Progenitor cell of endocrine pancreas (in vitro differentiated cells): ENCODE data around the gene GPR50. TPM values are rescaled to one million over a fixed set of nuclear protein-coding genes. Genes with fewer than 3 reads are reported as not detected.

Experiments
- DNase-seq: peaks from one replicate; pipeline ENCODE4 v3.0.0; 2021; ENCODE audit warnings: low spot score; ENCODE audit not compliant: unreplicated experiment
- H3K27ac Mint-ChIP-seq: 2 replicates; pipeline ENCODE4 v1.8.0; 2021; ENCODE audit warnings: mild to moderate bottlenecking, moderate library complexity, mixed read lengths
- H3K27me3 Mint-ChIP-seq: 2 replicates; pipeline ENCODE4 v1.8.0; 2021; ENCODE audit warnings: mixed read lengths
- H3K36me3 Mint-ChIP-seq: 2 replicates; pipeline ENCODE4 v1.8.0; 2022; ENCODE audit warnings: mixed read lengths; ENCODE audit not compliant: insufficient read depth
- H3K4me1 Mint-ChIP-seq: 2 replicates; pipeline ENCODE4 v1.8.0; 2021; ENCODE audit warnings: low read depth, mixed read lengths
- H3K4me3 Mint-ChIP-seq: 2 replicates; pipeline ENCODE4 v1.8.0; 2021; ENCODE audit warnings: low read depth, mild to moderate bottlenecking, moderate library complexity, mixed read lengths
- H3K9me3 Mint-ChIP-seq: 2 replicates; pipeline ENCODE4 v1.8.0; 2021; ENCODE audit warnings: low read depth, mixed read lengths
- total RNA-seq: library from RNA; stranded (reverse); gene quantifications from 2 replicates; pipeline ENCODE4 v1.2.1, GENCODE V29; 2021
- TF ChIP-seq, protein P1 (sequence below): fragments of 200-600 bp; sonication (generic); IDR thresholded peaks from one replicate; pipeline ENCODE4 v1.5.0; 2021; ENCODE audit warnings: antibody characterized with exemption, mild to moderate bottlenecking; ENCODE audit not compliant: unreplicated experiment

GPR50 gene
- total RNA-seq, 1 donor from 2014 or later, result 0.29 TPM

DNA sequence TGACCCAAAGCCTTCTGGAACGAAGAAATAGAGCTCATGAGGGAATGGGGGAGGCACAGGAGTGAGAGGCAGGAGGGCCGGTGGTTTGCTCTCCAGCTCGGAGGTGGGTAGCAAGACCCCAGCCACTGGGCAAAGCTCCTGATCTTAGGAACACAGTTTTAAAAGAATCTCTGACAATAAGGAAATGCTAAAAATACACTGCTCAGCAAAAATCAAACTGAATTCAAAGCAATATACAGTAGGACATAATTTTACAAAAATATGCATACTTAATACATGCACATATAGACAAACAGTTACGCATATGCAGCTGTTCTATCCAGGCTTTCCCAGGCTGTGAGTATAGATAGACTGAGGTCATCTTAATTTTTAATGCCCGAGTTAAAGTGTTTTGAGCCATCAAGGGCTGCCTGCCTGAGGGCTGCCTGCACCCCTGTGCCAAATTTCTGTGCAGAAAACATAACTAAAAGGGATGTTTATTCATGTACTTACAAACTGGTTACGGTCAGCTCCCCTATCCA lies 6.9 kb downstream of the GPR50 start:
- H3K27me3 Mint-ChIP-seq, result peaks cover 66% of the 10 kb centered on the region
- no peak for DNase-seq
- TF ChIP-seq, protein P1, sequence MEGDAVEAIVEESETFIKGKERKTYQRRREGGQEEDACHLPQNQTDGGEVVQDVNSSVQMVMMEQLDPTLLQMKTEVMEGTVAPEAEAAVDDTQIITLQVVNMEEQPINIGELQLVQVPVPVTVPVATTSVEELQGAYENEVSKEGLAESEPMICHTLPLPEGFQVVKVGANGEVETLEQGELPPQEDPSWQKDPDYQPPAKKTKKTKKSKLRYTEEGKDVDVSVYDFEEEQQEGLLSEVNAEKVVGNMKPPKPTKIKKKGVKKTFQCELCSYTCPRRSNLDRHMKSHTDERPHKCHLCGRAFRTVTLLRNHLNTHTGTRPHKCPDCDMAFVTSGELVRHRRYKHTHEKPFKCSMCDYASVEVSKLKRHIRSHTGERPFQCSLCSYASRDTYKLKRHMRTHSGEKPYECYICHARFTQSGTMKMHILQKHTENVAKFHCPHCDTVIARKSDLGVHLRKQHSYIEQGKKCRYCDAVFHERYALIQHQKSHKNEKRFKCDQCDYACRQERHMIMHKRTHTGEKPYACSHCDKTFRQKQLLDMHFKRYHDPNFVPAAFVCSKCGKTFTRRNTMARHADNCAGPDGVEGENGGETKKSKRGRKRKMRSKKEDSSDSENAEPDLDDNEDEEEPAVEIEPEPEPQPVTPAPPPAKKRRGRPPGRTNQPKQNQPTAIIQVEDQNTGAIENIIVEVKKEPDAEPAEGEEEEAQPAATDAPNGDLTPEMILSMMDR, result no peak
- no peak overlapping the region for H3K4me3 Mint-ChIP-seq
- peaks cover 6% of the 10 kb centered on the region for H3K4me1 Mint-ChIP-seq
- H3K36me3 Mint-ChIP-seq, result no peaks in the 10 kb centered on the region
- H3K27ac Mint-ChIP-seq, result no peak overlapping the region
- H3K9me3 Mint-ChIP-seq, result peaks cover 18% of the 10 kb centered on the region

DNA sequence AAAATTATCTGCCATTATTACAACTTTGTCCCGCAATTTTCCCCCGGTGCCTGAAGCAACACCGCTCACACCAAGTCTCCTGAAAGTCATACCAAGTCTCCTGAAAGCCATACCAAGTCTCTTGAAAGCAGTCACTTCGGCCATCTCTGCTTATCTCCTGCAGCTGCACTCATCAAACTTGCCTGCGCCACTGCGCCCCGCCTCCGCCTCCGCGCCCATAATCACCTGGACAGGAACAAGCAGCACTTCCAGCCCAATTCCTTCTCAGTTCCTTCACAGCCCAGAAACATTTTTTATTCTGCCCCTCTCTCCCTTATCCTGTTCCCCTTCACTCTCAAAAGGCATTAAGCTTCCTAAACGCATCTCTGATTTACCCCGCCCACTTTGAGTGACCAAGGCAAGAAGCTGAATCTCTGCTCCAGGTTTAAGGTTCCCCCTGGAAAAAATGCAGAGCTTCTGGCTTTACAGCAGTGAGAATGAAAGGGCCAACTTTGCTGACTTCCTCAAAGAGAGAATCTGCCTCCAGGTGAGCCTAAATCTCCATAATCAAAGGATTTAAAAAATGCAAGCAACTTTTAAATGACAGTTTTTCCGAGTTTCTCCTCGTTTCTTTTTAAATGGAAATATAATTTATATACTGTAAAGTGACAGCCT lies 7.7 kb downstream of the GPR50 start:
- H3K27ac Mint-ChIP-seq, result no peak overlapping the region

DNA sequence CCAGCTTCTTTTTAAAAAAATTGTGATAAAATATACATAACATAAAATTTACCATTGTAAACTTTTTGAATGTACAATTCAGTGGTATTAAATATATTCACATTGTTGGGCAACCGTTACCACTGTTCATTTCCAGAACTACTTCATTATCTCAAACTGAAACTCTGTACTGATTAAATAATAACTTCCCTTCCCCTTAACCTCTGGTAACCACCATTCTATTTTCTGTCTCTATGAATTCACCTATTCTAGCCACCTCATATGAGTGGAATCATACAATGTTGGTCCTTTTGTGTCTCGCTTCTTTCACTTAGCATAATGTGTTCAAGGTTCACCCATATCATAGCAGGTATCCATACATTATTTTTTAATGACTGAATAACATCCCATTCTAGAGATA lies 8.3 kb downstream of the GPR50 start:
- Mint-ChIP-seq H3K4me3 (no peak overlapping the region), H3K27ac (no peak overlapping the region), H3K9me3 (peaks cover 18% of the 10 kb centered on the region), H3K27me3 (peaks cover 59% of the 10 kb centered on the region), H3K36me3 (no peaks in the 10 kb centered on the region), H3K4me1 (peaks cover 3% of the 10 kb centered on the region)
- DNase-seq, result no peak
- TF ChIP-seq, protein P1, result no peak

More for the DNA sequence above, 7.7 kb downstream of the GPR50 start:
- H3K36me3 Mint-ChIP-seq, result no peaks in the 10 kb centered on the region
- no peak for DNase-seq
- H3K4me3 Mint-ChIP-seq, result peak overlapping the region; percentile 20
- H3K9me3 Mint-ChIP-seq, result peaks cover 18% of the 10 kb centered on the region
- peaks cover 3% of the 10 kb centered on the region for H3K4me1 Mint-ChIP-seq
- H3K27me3 Mint-ChIP-seq, result peaks cover 61% of the 10 kb centered on the region
- TF ChIP-seq, protein P1, result no peak

DNA sequence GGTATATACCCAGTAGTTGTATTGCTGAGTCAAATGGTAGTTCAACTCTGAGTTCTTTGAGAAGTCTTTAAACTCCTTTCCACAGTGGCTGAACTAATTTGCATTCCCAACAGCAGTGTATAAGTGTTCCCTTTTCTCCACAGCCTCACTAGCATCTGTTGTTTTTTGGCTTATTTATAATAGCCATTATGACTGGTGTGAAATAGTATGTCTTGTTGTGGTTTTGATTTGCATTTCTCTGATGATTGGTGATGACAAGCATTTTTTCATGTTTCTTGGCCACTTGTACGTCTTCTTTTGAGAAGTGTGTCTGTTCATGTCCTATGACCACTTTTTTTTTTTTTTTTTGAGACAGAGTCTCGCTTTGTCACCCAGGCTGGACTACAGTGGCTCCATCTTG lies 30.5 kb downstream of the GPR50 start:
- no peak overlapping the region for H3K4me3 Mint-ChIP-seq
- no peaks in the 10 kb centered on the region for H3K36me3 Mint-ChIP-seq
- TF ChIP-seq, protein P1, result no peak
- H3K27ac Mint-ChIP-seq, result no peak overlapping the region
- peaks cover 35% of the 10 kb centered on the region for H3K9me3 Mint-ChIP-seq
- DNase-seq, result no peak
- H3K4me1 Mint-ChIP-seq, result no peaks in the 10 kb centered on the region
- H3K27me3 Mint-ChIP-seq, result no peaks in the 10 kb centered on the region

DNA sequence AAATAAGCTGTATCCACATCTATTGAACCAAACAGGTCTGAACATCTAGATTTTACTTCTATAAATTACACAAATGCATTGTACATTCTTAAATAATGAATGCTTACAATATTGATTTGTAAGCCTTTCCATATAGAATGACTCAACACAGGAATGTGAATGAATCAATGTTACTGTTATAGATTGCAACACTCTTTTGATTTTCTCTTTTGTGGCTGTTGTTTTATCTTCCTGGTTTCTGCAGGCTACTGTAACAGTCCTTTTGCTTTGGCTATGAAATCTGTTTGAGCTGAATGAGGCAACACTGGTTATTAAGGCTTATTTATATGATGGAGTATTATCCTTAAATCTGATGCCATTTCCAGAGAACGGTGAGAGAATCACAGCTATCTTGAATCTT lies 49.5 kb downstream of the GPR50 start:
- no peaks in the 10 kb centered on the region for H3K4me1 Mint-ChIP-seq
- H3K36me3 Mint-ChIP-seq, result no peaks in the 10 kb centered on the region
- peaks cover 28% of the 10 kb centered on the region for H3K9me3 Mint-ChIP-seq
- no peak overlapping the region for H3K27ac Mint-ChIP-seq
- TF ChIP-seq, protein P1, result no peak
- no peak for DNase-seq
- H3K27me3 Mint-ChIP-seq, result peaks cover 34% of the 10 kb centered on the region
- no peak overlapping the region for H3K4me3 Mint-ChIP-seq
